ENCODE results near the gene CAPNS2. TPM values are rescaled to one million over a fixed set of nuclear protein-coding genes. Genes with fewer than 3 reads are reported as not detected.

The CAPNS2 gene
- total and polyA plus RNA-seq, 9 of the 15 experiments (the other 6 are each of a cell fraction or from before 2014, with no cell fraction given): 0.12 to 0.65 (median 0.24) TPM; not detected in 2

DNA sequence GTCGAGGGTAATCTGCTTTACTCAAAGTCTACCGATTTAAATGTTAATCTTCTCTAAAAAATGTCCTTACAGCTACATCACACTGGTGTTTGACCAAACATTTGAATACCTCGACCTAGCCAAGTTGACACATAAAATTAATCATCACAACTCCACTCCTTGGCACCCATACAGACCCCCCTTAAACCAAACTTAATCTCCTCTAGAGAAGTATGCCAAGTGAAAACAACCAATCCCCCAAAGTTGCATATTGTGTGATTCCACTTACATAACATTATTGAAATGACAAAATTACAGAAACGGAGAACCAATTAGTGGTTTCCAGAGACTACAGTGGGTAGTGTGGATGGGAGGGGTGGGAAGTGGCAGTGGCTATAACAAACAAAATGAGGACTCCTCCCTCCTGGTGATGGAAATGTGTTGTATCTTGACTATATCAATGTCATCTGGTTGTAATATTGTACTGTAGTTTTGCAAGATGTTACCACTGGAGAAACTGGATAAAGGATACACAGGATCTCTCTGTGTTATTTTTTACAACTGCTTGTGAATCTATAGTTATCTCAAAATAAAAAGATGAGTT, 39.4 kb downstream of the CAPNS2 start:
- Histone ChIP-seq H3K4me2 (ENCODE audit: insufficient read depth, low read length) (no peak overlapping the region), H3K9ac (ENCODE audit: insufficient read depth in 1 of 2, low read depth in 2 of 2, low read length in 2 of 2) (no peak overlapping the region), H3K36me3 (ENCODE audit: control insufficient read depth, insufficient read depth, low read length) (no peaks in the 10 kb centered on the region), H3K27ac (ENCODE audit: extremely low read depth, low read depth, low read length) (no peak overlapping the region), H3K4me1 (replicated peaks in 1 of 2; ENCODE audit: control insufficient read depth in 2 of 2, insufficient read depth in 2 of 2, low read length in 2 of 2) (no peaks in the 10 kb centered on the region), H3K4me3 (no peak overlapping the region), H2AFZ (ENCODE audit: low read depth, low read length) (no peak overlapping the region), H3K79me2 (ENCODE audit: control insufficient read depth, insufficient read depth, low read length) (no peaks in the 10 kb centered on the region), H3K27me3 (ENCODE audit: control insufficient read depth in 2 of 2, insufficient read depth in 2 of 2, low read length in 2 of 2) (no peaks in the 10 kb centered on the region), H3K9me3 (replicated peaks; ENCODE audit: control insufficient read depth, insufficient read depth, low read depth, low read length) (no peaks in the 10 kb centered on the region), H3K9me1 (ENCODE audit: control insufficient read depth, insufficient read depth, low read length) (no peaks in the 10 kb centered on the region), H4K20me1 (replicated peaks; ENCODE audit: control insufficient read depth, insufficient read depth, low read length) (no peaks in the 10 kb centered on the region)
- CTCF ChIA-PET (ENCODE audit: low intra/inter-chr PET ratio): no interaction called here
- TF ChIP-seq CEBPG (CRISPR knock-in tag; IDR thresholded peaks at IDR 0.05) (no peak), CEBPG (tag; conservative IDR thresholded peaks at IDR 0.05 in 1 of 2, IDR thresholded peaks at IDR 0.05 in 1 of 2) (no peak), PHB (CRISPR knock-in tag; IDR thresholded peaks at IDR 0.05) (no peak), NEUROD1 (IDR thresholded peaks at IDR 0.05; ENCODE audit: borderline replicate concordance, low read depth, low read length, partially characterized antibody) (no peak), NR2C2 (CRISPR knock-in tag; IDR thresholded peaks at IDR 0.05) (no peak), NR2C2 (tag; IDR thresholded peaks at IDR 0.05) (no peak), SIRT6 (IDR thresholded peaks at IDR 0.05; ENCODE audit: low read depth, low read length) (no peak), CEBPZ (IDR thresholded peaks at IDR 0.05; ENCODE audit: borderline replicate concordance, low read depth, low read length) (no peak)
- TF ChIP-seq, protein P1, sequence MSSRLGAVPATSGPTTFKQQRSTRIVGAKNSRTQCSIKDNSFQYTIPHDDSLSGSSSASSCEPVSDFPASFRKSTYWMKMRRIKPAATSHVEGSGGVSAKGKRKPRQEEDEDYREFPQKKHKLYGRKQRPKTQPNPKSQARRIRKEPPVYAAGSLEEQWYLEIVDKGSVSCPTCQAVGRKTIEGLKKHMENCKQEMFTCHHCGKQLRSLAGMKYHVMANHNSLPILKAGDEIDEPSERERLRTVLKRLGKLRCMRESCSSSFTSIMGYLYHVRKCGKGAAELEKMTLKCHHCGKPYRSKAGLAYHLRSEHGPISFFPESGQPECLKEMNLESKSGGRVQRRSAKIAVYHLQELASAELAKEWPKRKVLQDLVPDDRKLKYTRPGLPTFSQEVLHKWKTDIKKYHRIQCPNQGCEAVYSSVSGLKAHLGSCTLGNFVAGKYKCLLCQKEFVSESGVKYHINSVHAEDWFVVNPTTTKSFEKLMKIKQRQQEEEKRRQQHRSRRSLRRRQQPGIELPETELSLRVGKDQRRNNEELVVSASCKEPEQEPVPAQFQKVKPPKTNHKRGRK (tag; IDR thresholded peaks at IDR 0.05): no peak
- WGBS (ENCODE audit: insufficient coverage, low coverage, missing lambda C conversion rate): 1% methylated on average over 4 of the region's 4 CpGs
- in situ Hi-C loops (cut with MboI) (no loop called here), intact Hi-C loops (cut with micrococcal nuclease) (no loop called here)
- BruUV-seq (replicated peaks): no TSS peak
- FAIRE-seq (no peak), DNase-seq (ENCODE audit: extremely low read depth in 1 of 4, low spot score in 3 of 4) (no peak), ATAC-seq (no peak)
- POLR2A ChIA-PET: no interaction called here

All from K562 (cell line).